ENCODE results near the gene TAS1R3.

Gene TAS1R3

GRCh38 chr1:1314237-1314586, 16.9 kb upstream of the TAS1R3 start:
- TF ChIP-seq EGR1 (IDR thresholded peaks at IDR 0.05) (no peak), CEBPB (IDR thresholded peaks at IDR 0.05) (no peak), EP300 (IDR thresholded peaks at IDR 0.05; ENCODE audit: borderline replicate concordance) (no peak), TCF12 (IDR thresholded peaks at IDR 0.05; ENCODE audit: low read depth) (no peak), FOXM1 (IDR thresholded peaks at IDR 0.05; ENCODE audit: borderline replicate concordance, low read depth) (no peak), TAF1 (IDR thresholded peaks at IDR 0.05; ENCODE audit: low read depth) (no peak), USF1 (IDR thresholded peaks at IDR 0.05) (no peak), MAX (IDR thresholded peaks at IDR 0.05) (no peak), YY1 (IDR thresholded peaks at IDR 0.05; ENCODE audit: low read depth) (no peak), TEAD4 (IDR thresholded peaks at IDR 0.05) (no peak), REST (IDR thresholded peaks at IDR 0.05; ENCODE audit: low read depth) (no peak), RAD21 (IDR thresholded peaks at IDR 0.05; ENCODE audit: low read depth) (no peak), ZBTB7A (IDR thresholded peaks at IDR 0.05; ENCODE audit: low read depth) (no peak), CREB1 (IDR thresholded peaks at IDR 0.05; ENCODE audit: low read depth) (no peak), NFIC (IDR thresholded peaks at IDR 0.05) (no peak)

GRCh38 chr1:1314678-1315335, 16.3 kb upstream of the TAS1R3 start:
- TF ChIP-seq MAX (IDR thresholded peaks at IDR 0.05) = no peak
- no peak for TF ChIP-seq CEBPB (IDR thresholded peaks at IDR 0.05)
- no peak for TF ChIP-seq CREB1 (IDR thresholded peaks at IDR 0.05; ENCODE audit: low read depth)
- no peak for TF ChIP-seq REST (IDR thresholded peaks at IDR 0.05; ENCODE audit: low read depth)

GRCh38 chr1:1315435-1315954, 15.6 kb upstream of the TAS1R3 start:
- no peak for TF ChIP-seq EGR1 (IDR thresholded peaks at IDR 0.05)
- TF ChIP-seq CEBPB (IDR thresholded peaks at IDR 0.05) = no peak
- TF ChIP-seq YY1 (IDR thresholded peaks at IDR 0.05; ENCODE audit: low read depth) = no peak
- no peak for TF ChIP-seq MAX (IDR thresholded peaks at IDR 0.05)
- TF ChIP-seq FOXM1 (IDR thresholded peaks at IDR 0.05; ENCODE audit: borderline replicate concordance, low read depth) = no peak
- TF ChIP-seq REST (IDR thresholded peaks at IDR 0.05; ENCODE audit: low read depth) = no peak
- no peak for TF ChIP-seq RAD21 (IDR thresholded peaks at IDR 0.05; ENCODE audit: low read depth)
- TF ChIP-seq TEAD4 (IDR thresholded peaks at IDR 0.05) = no peak
- TF ChIP-seq EP300 (IDR thresholded peaks at IDR 0.05; ENCODE audit: borderline replicate concordance) = no peak
- no peak for TF ChIP-seq CREB1 (IDR thresholded peaks at IDR 0.05; ENCODE audit: low read depth)
- no peak for TF ChIP-seq NFIC (IDR thresholded peaks at IDR 0.05)
- no peak for TF ChIP-seq TAF1 (IDR thresholded peaks at IDR 0.05; ENCODE audit: low read depth)
- no peak for TF ChIP-seq ZBTB7A (IDR thresholded peaks at IDR 0.05; ENCODE audit: low read depth)
- TF ChIP-seq USF1 (IDR thresholded peaks at IDR 0.05) = no peak

GRCh38 chr1:1317420-1317819, 13.7 kb upstream of the TAS1R3 start:
- TF ChIP-seq EGR1 (IDR thresholded peaks at IDR 0.05) (no peak), TAF1 (IDR thresholded peaks at IDR 0.05; ENCODE audit: low read depth) (no peak), NFIC (IDR thresholded peaks at IDR 0.05) (no peak), EP300 (IDR thresholded peaks at IDR 0.05; ENCODE audit: borderline replicate concordance) (no peak), USF1 (IDR thresholded peaks at IDR 0.05) (no peak), YY1 (IDR thresholded peaks at IDR 0.05; ENCODE audit: low read depth) (no peak), MAX (IDR thresholded peaks at IDR 0.05) (no peak), ZBTB7A (IDR thresholded peaks at IDR 0.05; ENCODE audit: low read depth) (no peak), RAD21 (IDR thresholded peaks at IDR 0.05; ENCODE audit: low read depth) (no peak), TCF12 (IDR thresholded peaks at IDR 0.05; ENCODE audit: low read depth) (no peak), REST (IDR thresholded peaks at IDR 0.05; ENCODE audit: low read depth) (no peak), CEBPB (IDR thresholded peaks at IDR 0.05) (no peak), TEAD4 (IDR thresholded peaks at IDR 0.05) (no peak), CREB1 (IDR thresholded peaks at IDR 0.05; ENCODE audit: low read depth) (no peak), FOXM1 (IDR thresholded peaks at IDR 0.05; ENCODE audit: borderline replicate concordance, low read depth) (no peak)
